ENCODE results near the gene GMPPA.
A peak's percentile ranks its signal among the peaks of the same experiment; 100 is the strongest.

Gene GMPPA

GRCh38 chr2:219542931-219543595, 44.4 kb downstream of the GMPPA start:
- Histone ChIP-seq H3K4me1 (ENCODE audit: control insufficient read depth, insufficient read depth, low read length) (peaks cover 40% of the 10 kb centered on the region), H3K9me3 (ENCODE audit: control insufficient read depth in 2 of 2, low read length in 2 of 2) (no peaks in the 10 kb centered on the region), H3K9ac (ENCODE audit: low read length in 2 of 2) (peak overlapping the region; percentile 29 to 72), H3K27me3 (ENCODE audit: control insufficient read depth in 1 of 2, insufficient read depth in 2 of 2, low read length in 2 of 2) (no peaks in the 10 kb centered on the region), H3K36me3 (ENCODE audit: control insufficient read depth in 2 of 2, insufficient read depth in 2 of 2, low read length in 2 of 2) (peaks cover 10 to 12% of the 10 kb centered on the region in 2 donors), H3K27ac (ENCODE audit: low read length) (peak overlapping the region; percentile 78), H3K4me3 (ENCODE audit: low read length in 2 of 2) (peak overlapping the region; percentile 47 to 80)

- Histone ChIP-seq H3K9ac (ENCODE audit: low read length in 2 of 2) (peak within 1 kb of the TSS; percentile 57 to 74), H3K9me3 (ENCODE audit: control insufficient read depth in 2 of 2, low read length in 2 of 2) (no peaks in the 10 kb centered on the region), H3K27ac (ENCODE audit: low read length) (peak within 1 kb of the TSS; percentile 78), H3K4me3 (ENCODE audit: low read length in 2 of 2) (peak within 1 kb of the TSS; percentile 63 to 80), H3K4me1 (ENCODE audit: control insufficient read depth, insufficient read depth, low read length) (peaks cover 34% of the 10 kb centered on the region), H3K36me3 (ENCODE audit: control insufficient read depth in 2 of 2, insufficient read depth in 2 of 2, low read length in 2 of 2) (peaks cover 10 to 13% of the 10 kb centered on the region in 2 donors), H3K27me3 (ENCODE audit: control insufficient read depth in 1 of 2, insufficient read depth in 2 of 2, low read length in 2 of 2) (no peaks in the 10 kb centered on the region)
Observed at GRCh38 chr2:219543596-219544358, 45.1 kb downstream of the GMPPA start, which contains the start of the genes CHPF and TMEM198. TSS of gene CHPF (minus strand) at chr2:219543809. CDS start at chr2:219543538, 271 bp downstream. TSS of gene TMEM198 (plus strand) at chr2:219544028. CDS start at chr2:219544728, 700 bp downstream.

- no peaks in the 10 kb centered on the region for H3K27me3 ChIP-seq (ENCODE audit: control insufficient read depth in 1 of 2, insufficient read depth in 2 of 2, low read length in 2 of 2)
Observed at GRCh38 chr2:219544567-219544966, 45.9 kb downstream of the GMPPA start.

GRCh38 chr2:219545295-219545942, 46.7 kb downstream of the GMPPA start:
- H3K4me1 ChIP-seq (ENCODE audit: control insufficient read depth, insufficient read depth, low read length), result peaks cover 29% of the 10 kb centered on the region
- H3K27me3 ChIP-seq (ENCODE audit: control insufficient read depth in 1 of 2, insufficient read depth in 2 of 2, low read length in 2 of 2), result no peaks in the 10 kb centered on the region
- H3K9me3 ChIP-seq (ENCODE audit: control insufficient read depth in 2 of 2, low read length in 2 of 2), result no peaks in the 10 kb centered on the region
- H3K4me3 ChIP-seq (ENCODE audit: low read length in 2 of 2), result no peak overlapping the region
- H3K9ac ChIP-seq (ENCODE audit: low read length in 2 of 2), result no peak overlapping the region
- no peak overlapping the region for H3K27ac ChIP-seq (ENCODE audit: low read length)
- peaks cover 3 to 9% of the 10 kb centered on the region in 2 donors for H3K36me3 ChIP-seq (ENCODE audit: control insufficient read depth in 2 of 2, insufficient read depth in 2 of 2, low read length in 2 of 2)

More at GRCh38 chr2:219544567-219544966, 45.9 kb downstream of the GMPPA start:
- Histone ChIP-seq H3K4me3 (ENCODE audit: low read length in 2 of 2) (peak overlapping the region; percentile 63 to 80), H3K9ac (ENCODE audit: low read length in 2 of 2) (peak overlapping the region; percentile 57 to 74), H3K4me1 (ENCODE audit: control insufficient read depth, insufficient read depth, low read length) (peaks cover 29% of the 10 kb centered on the region), H3K27ac (ENCODE audit: low read length) (peak overlapping the region; percentile 78), H3K9me3 (ENCODE audit: control insufficient read depth in 2 of 2, low read length in 2 of 2) (no peaks in the 10 kb centered on the region), H3K36me3 (ENCODE audit: control insufficient read depth in 2 of 2, insufficient read depth in 2 of 2, low read length in 2 of 2) (peaks cover 7 to 13% of the 10 kb centered on the region in 2 donors)

- peaks cover 29% of the 10 kb centered on the region for H3K4me1 ChIP-seq (ENCODE audit: control insufficient read depth, insufficient read depth, low read length)
- H3K9me3 ChIP-seq (ENCODE audit: control insufficient read depth in 2 of 2, low read length in 2 of 2), result no peaks in the 10 kb centered on the region
- no peak overlapping the region for H3K4me3 ChIP-seq (ENCODE audit: low read length in 2 of 2)
- peaks cover 0 to 5% of the 10 kb centered on the region in 2 donors for H3K36me3 ChIP-seq (ENCODE audit: control insufficient read depth in 2 of 2, insufficient read depth in 2 of 2, low read length in 2 of 2)
- H3K9ac ChIP-seq (ENCODE audit: low read length in 2 of 2), result no peak overlapping the region
- no peak overlapping the region for H3K27ac ChIP-seq (ENCODE audit: low read length)
- no peaks in the 10 kb centered on the region for H3K27me3 ChIP-seq (ENCODE audit: control insufficient read depth in 1 of 2, insufficient read depth in 2 of 2, low read length in 2 of 2)
Observed at GRCh38 chr2:219545943-219546352, 47.3 kb downstream of the GMPPA start.

- Histone ChIP-seq H3K4me3 (ENCODE audit: low read length in 2 of 2) (no peak overlapping the region), H3K27me3 (ENCODE audit: control insufficient read depth in 1 of 2, insufficient read depth in 2 of 2, low read length in 2 of 2) (no peaks in the 10 kb centered on the region)
Observed at GRCh38 chr2:219547621-219548020, 48.9 kb downstream of the GMPPA start.

GRCh38 chr2:219548990-219549389, 50.3 kb downstream of the GMPPA start:
- Histone ChIP-seq H3K4me3 (ENCODE audit: low read length in 2 of 2) (no peak overlapping the region), H3K27me3 (ENCODE audit: control insufficient read depth in 1 of 2, insufficient read depth in 2 of 2, low read length in 2 of 2) (peaks cover 0 to 3% of the 10 kb centered on the region in 2 donors), H3K9me3 (ENCODE audit: control insufficient read depth in 2 of 2, low read length in 2 of 2) (no peaks in the 10 kb centered on the region), H3K27ac (ENCODE audit: low read length) (no peak overlapping the region), H3K9ac (ENCODE audit: low read length in 2 of 2) (no peak overlapping the region), H3K36me3 (ENCODE audit: control insufficient read depth in 2 of 2, insufficient read depth in 2 of 2, low read length in 2 of 2) (peaks cover 0 to 4% of the 10 kb centered on the region in 2 donors), H3K4me1 (ENCODE audit: control insufficient read depth, insufficient read depth, low read length) (peaks cover 26% of the 10 kb centered on the region)

More at GRCh38 chr2:219547621-219548020, 48.9 kb downstream of the GMPPA start:
- Histone ChIP-seq H3K9ac (ENCODE audit: low read length in 2 of 2) (no peak overlapping the region), H3K36me3 (ENCODE audit: control insufficient read depth in 2 of 2, insufficient read depth in 2 of 2, low read length in 2 of 2) (peaks cover 0 to 4% of the 10 kb centered on the region in 2 donors), H3K4me1 (ENCODE audit: control insufficient read depth, insufficient read depth, low read length) (peaks cover 25% of the 10 kb centered on the region), H3K9me3 (ENCODE audit: control insufficient read depth in 2 of 2, low read length in 2 of 2) (no peaks in the 10 kb centered on the region), H3K27ac (ENCODE audit: low read length) (no peak overlapping the region)

- H3K36me3 ChIP-seq (ENCODE audit: control insufficient read depth in 2 of 2, insufficient read depth in 2 of 2, low read length in 2 of 2), result peaks cover 0 to 4% of the 10 kb centered on the region in 2 donors
- no peak overlapping the region for H3K9ac ChIP-seq (ENCODE audit: low read length in 2 of 2)
- peaks cover 20% of the 10 kb centered on the region for H3K4me1 ChIP-seq (ENCODE audit: control insufficient read depth, insufficient read depth, low read length)
- H3K27ac ChIP-seq (ENCODE audit: low read length), result no peak overlapping the region
- no peaks in the 10 kb centered on the region for H3K9me3 ChIP-seq (ENCODE audit: control insufficient read depth in 2 of 2, low read length in 2 of 2)
- peaks cover 0 to 3% of the 10 kb centered on the region in 2 donors for H3K27me3 ChIP-seq (ENCODE audit: control insufficient read depth in 1 of 2, insufficient read depth in 2 of 2, low read length in 2 of 2)
- H3K4me3 ChIP-seq (ENCODE audit: low read length in 2 of 2), result no peak overlapping the region
Observed at GRCh38 chr2:219549619-219550018, 50.9 kb downstream of the GMPPA start.

- Histone ChIP-seq H3K9ac (ENCODE audit: low read length in 2 of 2) (peak overlapping the region; percentile 16 to 51), H3K27me3 (ENCODE audit: control insufficient read depth in 1 of 2, insufficient read depth in 2 of 2, low read length in 2 of 2) (peaks cover 0 to 3% of the 10 kb centered on the region in 2 donors), H3K9me3 (ENCODE audit: control insufficient read depth in 2 of 2, low read length in 2 of 2) (no peaks in the 10 kb centered on the region), H3K36me3 (ENCODE audit: control insufficient read depth in 2 of 2, insufficient read depth in 2 of 2, low read length in 2 of 2) (peaks cover 0 to 8% of the 10 kb centered on the region in 2 donors), H3K4me1 (ENCODE audit: control insufficient read depth, insufficient read depth, low read length) (peaks cover 18% of the 10 kb centered on the region), H3K4me3 (ENCODE audit: low read length in 2 of 2) (peak overlapping the region; percentile 69 to 78), H3K27ac (ENCODE audit: low read length) (peak overlapping the region; percentile 24)
Observed at GRCh38 chr2:219551441-219552381, 53.0 kb downstream of the GMPPA start.

Data from stomach smooth muscle (tissue), 2 donors.